ENCODE measurements around the gene SLC31A2.

Gene SLC31A2

DNA sequence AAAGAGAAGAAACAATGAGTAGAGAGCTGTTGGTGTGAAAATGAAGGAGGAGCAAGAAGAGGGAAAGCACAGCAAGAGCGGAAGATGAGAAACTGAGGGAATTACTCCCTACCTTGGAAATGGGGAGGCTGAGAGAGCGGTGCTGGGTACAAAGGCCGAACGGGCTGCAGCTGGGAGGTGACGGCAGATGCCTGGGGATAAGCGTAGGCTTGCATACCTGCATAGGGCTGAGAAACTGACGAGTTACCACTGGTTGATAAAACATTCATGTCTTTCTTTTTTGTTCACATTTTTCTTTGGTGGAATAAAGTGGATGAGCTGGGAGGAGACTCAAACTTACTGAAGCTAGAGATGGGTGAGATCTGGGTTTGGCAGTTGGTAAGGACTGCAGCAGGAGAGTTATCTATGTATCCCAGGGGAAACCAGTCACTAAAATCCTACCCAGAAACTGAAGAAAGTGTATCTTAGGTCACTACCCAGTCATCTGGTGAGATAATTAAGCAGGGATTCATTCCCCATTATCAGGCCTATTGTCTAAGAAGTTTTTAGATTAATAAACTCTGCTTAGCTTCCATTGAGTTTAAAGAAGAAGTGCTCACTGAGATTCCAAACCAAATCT lies 35.4 kb downstream of the SLC31A2 start:
- no peak for DNase-seq

DNA sequence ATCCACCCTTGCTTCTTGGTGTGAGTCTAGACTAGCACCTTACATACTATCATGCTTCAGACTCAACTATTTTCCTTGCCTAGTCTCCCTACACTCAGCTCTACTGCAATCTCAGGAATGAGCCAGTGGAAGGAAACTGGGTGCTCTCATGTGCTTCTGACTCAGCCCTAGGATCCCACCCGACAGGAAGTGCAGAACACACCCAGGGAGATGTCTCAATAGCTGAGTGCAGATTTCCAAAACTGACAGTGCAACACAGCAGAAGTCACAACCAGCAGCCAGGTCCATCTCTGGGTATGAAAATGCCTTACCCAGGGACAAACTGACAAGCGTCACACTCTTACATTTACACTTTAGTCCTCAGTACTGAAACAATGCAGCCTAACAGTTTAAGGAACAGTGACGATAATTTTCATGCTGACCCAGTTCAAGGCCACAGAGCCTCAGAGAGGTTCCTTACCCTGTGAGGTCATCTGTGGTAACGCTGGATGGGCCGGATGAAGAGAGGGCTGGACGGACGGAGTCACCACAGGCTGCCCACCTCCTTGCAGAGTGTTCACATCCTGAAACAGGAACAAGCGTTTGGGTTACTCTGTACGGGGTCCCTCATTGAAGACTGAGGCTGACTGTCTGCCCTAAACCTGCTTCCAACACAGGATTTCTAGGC lies 37.3 kb downstream of the SLC31A2 start:
- DNase-seq = peak in 1 of 2 donors; percentile 67

DNA sequence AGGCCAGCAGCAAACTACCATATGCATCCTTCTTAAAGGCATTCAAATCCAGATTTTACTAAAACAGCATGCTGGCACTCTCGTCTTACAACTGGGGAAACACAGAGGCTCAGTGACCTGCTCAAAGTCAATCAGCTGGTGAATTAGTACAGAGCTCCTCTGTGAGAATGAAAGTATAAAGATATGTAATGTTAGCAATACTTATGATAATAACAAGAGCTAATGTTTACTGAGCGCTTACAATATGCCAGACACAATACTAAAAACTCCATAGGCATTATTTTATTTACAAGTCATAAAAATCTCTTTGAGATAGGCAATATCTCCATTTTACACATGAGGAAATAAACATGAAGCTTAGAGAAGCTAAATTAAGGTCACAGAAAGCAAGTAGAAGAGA lies 41.6 kb downstream of the SLC31A2 start:
- no peak for DNase-seq

- no peak for DNase-seq
These were observed 49.0 kb downstream of the SLC31A2 start for GRCh38 chr9:113199683-113200329.

DNA sequence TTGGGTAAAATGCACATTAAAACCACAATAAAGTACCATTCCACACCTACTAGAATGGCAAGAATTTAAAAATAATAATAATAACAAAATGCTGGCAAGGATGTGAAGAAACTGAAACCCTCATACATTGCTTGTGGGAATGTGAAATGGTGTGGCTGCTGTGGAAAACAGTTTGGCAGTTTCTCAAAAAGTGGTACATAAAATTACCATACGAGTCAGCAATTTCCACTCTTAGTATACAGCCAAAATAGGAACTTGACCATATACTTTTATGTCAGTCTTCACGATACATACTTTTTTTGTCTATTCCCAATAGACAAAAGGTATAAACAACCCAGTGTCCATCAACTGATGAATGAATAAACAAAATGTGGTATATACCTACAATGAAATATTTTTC lies 54.6 kb downstream of the SLC31A2 start:
- DNase-seq = no peak

- no peak for DNase-seq
These were observed 55.1 kb downstream of the SLC31A2 start for GRCh38 chr9:113205861-113206260.

GRCh38 chr9:113210815-113211214 lies 60.0 kb downstream of the SLC31A2 start:
- no peak for DNase-seq
